C4-2B (cell line): Measurements from ENCODE around the gene GRK4.

Experiments
- ZFX ChIP-seq: fragments of 450-650 bp; IDR thresholded peaks from 2 replicates; pipeline ENCODE4 v1.6.1; 2017
- TF ChIP-seq, protein P1 (sequence below): fragments of 450-650 bp; conservative IDR thresholded peaks from 2 replicates; pipeline ENCODE4 v1.5.1; 2017; ENCODE audit warnings: mild to moderate bottlenecking

DNA sequence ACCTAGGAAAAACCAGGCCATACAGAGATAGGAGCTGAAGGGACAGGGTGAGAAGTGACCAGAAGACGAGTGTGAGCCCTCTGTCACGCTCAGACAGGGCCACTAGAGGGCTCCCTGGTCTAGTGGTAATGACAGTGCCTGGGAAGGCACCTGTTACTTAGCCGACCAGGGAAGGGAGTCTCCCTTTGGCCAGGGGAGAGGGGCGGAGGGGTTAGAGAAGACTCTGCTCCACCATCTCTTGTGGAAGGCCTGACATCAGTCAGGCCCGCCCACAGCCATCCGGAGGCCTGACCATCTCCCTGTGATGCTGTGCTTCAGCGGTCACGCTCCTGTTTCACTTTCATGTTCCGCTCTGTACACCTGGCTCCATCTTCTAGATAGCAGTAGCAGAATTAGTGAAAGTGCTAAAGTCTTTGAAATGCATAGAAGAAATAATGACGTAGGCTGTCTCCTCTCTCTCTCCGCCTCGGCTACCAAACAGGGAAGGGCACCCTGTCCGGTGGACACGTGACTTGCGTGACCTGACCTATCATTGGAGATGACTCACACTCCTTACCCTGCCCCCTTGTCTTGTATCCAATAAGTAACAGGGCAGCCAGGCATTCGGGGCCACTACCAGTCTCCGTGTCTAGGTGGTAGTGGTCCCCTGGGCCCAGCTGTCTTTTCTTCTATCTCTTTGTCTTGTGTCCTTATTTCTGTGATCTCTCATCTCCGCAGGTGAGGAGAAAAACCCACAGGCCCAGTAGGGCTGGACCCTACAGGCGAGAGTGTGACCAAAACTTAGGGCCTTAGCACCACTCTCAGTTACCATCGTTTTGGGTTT, 84.3 kb downstream of the GRK4 start:
- TF ChIP-seq, protein P1, sequence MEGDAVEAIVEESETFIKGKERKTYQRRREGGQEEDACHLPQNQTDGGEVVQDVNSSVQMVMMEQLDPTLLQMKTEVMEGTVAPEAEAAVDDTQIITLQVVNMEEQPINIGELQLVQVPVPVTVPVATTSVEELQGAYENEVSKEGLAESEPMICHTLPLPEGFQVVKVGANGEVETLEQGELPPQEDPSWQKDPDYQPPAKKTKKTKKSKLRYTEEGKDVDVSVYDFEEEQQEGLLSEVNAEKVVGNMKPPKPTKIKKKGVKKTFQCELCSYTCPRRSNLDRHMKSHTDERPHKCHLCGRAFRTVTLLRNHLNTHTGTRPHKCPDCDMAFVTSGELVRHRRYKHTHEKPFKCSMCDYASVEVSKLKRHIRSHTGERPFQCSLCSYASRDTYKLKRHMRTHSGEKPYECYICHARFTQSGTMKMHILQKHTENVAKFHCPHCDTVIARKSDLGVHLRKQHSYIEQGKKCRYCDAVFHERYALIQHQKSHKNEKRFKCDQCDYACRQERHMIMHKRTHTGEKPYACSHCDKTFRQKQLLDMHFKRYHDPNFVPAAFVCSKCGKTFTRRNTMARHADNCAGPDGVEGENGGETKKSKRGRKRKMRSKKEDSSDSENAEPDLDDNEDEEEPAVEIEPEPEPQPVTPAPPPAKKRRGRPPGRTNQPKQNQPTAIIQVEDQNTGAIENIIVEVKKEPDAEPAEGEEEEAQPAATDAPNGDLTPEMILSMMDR = peak; percentile 90
- no peak for TF ChIP-seq ZFX
